Superior temporal gyrus (tissue), 1 donor: Measurements from ENCODE around the gene NEK8.
"Not testable (repeated sequence)": the region's sequence is repeated elsewhere in the genome, so short reads cannot be mapped to it uniquely, and the experiment has no call there.

ENCODE experiments used
- DNase-seq: peaks from one replicate; pipeline ENCODE4 v3.0.0-alpha.2; 2016; ENCODE audit errors: extremely low spot score

NEK8 gene

DNA sequence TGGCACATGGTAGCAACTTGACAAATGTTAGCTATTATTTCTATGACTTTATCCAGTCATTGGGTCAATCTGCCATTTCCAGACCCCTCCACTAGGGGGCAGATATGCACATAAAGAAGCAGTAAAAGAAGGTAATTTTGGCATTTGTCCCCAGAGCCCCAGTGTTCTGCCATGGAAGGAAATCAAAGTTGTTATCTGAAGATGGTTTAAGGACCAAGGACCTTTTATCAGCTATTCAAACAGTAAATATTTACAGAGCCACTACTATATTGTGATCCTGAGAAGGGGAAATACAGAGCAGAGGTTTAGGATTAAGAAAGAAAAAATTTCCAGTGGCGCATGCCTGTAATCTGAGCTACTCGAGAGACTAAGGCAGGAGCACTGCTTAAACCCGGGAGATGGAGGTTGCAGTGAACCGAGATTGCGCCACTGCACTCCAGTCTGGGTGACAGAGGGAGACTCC lies 35.2 kb downstream of the NEK8 start:
- DNase-seq: peak; percentile 93

DNA sequence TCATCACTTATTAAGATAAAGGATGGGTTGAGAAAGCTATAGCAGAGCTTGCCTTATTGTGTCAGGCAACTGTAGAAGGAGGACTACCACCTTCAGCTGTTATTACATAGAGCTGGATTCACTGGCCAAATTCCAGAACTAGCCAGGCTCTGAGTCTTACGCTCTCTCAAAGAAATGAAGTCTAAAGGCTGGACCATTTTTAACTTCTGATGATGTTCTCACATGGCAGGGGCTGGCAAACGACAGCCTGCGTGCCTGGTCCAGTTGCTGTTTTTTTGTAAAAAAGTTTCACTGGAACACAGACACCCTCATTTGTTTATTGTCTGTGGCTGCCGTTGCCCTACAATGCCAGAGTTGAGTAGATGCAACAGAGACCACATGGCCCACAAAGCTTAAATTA lies 36.5 kb downstream of the NEK8 start:
- peak; percentile 57 for DNase-seq

DNA sequence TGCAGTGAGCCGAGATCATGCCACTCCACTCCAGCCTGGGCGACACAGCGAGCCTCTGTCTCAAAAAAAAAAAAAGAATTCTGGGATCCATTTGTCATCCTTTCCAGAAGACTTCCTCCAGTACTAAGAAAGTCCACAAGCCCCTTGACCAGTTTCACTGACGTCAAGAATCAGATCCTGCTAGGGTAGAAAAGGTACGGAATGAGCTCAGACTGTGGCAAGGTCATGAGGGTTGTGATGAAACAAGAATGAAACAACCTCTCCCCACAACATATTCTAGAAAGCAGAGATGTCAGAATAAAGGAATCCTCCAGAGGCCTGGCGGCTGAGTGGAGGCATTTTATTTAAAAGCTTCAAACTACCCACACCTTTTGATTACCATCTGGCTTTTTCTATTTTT lies 45.1 kb downstream of the NEK8 start:
- no peak for DNase-seq

DNA sequence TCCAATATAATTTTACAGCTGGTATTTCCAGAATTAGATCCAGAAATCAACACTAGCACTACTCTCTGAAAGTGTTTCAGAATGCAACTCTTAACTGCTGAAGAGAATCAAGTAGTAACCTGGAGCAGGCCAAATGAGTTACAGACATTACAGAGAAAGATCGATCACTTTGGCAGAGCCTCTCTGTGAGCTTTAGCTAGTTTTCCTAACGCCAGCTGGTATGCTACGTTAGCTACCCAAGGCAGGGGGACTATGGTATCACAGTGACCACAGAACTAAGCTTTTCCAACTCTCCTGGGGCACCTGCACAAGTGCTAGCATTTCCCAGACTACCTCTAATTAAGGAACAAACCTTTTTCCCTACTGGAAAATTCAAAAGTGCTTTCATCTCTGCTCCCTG lies 45.6 kb downstream of the NEK8 start:
- DNase-seq: no peak

DNA sequence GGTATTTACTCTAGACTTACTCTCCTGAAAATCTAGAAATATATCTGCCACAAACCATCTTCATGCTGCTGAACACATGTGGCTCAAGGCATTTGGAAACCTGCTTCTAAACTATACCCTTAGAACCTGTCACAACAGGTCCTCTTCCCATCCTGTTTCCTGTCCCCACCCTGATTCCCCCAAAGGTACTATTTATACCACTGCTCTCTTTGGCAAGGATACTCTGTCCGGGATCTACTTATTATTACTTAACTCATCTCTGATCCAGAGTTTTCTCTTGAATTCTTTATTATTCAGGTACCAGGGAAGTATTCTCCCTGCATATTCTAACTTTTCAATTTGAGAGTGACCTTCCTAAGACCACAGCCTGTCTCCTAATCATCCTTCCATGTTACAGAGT lies 48.6 kb downstream of the NEK8 start:
- DNase-seq: no peak

DNA sequence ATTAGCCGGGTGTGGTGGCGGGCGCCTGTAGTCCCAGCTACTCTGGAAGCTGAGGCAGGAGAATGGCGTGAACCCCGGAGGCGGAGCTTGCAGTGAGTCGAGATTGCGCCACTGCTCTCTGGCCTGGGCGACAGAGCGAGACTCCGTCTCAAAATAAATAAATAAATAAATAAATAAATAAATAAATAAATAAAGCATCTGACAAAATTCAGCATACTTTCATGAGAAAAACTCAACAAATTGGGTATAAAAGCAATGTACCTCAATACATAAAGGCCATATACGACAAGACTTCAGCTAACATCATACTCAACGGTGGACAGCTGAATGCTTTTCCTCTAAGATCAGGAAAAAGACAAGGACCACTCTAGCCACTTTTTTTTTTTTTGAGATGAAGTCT lies 51.0 kb downstream of the NEK8 start:
- DNase-seq: not testable (repeated sequence)

DNA sequence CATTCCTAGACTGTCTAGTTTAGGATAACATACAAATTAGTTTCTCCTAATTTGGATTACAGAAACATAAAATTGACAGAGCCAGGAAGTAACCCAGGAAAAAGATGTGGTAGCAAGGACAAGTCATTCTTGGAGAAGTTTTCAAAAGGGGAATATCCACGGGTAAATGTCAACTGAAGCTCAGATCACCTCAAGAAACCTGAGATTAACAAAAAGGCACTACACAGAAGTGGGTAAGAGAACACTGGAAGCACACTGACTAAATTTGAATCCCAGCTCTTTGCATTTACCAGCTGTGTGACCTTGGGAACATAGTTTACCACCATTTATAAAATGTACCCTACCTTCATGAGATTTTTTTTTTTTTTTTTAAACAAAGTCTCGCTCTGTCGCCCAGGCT lies 54.6 kb downstream of the NEK8 start:
- DNase-seq: no peak

DNA sequence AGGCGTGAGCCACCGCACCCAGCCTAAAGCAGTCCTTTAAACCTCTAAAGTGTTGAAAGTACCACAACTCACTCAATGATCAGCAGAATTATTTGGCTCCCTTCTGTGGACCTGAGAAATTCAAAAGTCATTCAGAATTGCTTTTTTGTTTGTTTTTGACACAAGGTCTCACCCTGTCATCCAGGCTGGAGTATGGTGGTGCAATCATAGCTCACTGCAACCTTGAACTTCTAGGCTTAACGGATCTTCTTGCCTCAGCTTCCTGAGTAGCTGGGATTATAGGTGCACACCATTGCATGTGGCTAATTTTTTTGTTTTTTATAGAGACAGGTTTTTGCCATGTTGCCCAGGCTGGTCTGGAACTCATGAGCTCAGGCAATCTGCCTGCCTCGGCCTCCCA lies 59.5 kb downstream of the NEK8 start:
- no peak for DNase-seq
